CD4-positive, alpha-beta T cell treated with Interleukin-12 subunit alpha and Interleukin-12 subunit beta, for 1 hour (primary cell): ENCODE measurements around the gene UBE2J2.

ENCODE experiments used
- DNase-seq: peaks from one replicate; pipeline ENCODE4 v3.0.0-alpha.2; 2020

Gene UBE2J2

DNA sequence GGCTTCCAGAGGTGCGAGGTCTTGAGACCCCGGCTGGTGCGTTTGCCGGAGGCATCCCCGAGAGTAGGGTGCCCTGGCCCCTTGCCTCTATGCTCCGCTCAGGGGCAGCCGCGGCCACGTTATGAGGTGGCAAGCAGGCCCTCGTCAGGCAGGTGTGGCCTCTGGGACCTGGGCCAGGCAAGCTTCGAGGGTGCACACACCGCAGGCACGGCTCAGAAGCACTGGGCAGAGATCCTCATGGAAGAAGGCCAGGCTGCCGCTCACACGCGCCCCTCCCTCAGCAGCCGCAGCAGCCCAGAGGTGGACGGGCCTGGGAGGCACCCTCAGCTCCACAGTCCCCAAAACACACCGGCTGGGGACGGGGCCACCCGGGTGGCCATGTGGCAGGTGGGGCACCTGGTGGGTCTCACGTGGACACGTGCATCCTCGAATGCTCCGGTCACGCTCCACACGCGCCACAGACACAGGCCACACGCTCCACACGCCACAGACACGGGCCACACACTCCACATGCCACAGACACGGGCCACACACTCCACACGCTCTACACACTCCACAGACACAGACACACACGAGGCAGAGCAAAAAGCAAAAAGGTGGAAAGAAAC lies 48.3 kb downstream of the UBE2J2 start:
- no peak for DNase-seq

DNA sequence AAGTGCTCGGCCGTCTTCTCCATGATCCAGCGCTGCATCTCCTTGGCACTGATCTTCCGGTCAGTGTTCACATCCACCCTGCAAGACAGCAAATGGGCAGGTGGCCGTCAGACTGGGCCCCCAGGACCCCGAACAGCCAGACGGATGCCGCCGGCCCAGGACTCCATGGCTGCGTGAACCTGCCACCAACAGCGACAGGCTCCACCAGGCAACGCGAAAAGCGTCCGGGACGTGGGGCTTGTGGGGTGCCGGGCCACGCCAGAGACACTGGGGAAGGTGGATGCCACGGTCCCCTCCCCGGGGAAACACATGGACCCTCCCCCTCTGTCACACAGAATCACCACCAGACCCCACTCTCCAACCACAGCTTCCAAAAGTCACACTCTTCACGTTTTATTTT lies 49.8 kb downstream of the UBE2J2 start:
- no peak for DNase-seq

DNA sequence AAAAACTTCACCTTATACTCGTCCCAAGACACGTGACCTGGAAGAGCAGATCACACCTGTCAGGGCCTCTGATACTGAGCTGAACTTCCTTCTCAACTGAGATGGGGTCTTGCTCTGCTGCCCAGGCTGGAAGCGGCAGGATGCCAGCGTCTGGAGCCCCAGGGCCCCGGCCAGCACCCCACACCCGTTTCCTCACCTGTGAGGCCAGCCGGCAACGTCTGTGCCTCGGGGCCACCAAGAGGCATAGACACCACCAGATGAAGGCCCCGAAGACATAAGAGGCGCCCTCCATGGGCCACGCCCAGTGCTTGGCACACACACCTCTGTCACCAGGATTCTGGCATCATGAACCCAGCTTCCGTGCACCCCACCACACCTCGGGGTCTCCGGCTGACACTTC lies 50.3 kb downstream of the UBE2J2 start:
- DNase-seq: no peak

DNA sequence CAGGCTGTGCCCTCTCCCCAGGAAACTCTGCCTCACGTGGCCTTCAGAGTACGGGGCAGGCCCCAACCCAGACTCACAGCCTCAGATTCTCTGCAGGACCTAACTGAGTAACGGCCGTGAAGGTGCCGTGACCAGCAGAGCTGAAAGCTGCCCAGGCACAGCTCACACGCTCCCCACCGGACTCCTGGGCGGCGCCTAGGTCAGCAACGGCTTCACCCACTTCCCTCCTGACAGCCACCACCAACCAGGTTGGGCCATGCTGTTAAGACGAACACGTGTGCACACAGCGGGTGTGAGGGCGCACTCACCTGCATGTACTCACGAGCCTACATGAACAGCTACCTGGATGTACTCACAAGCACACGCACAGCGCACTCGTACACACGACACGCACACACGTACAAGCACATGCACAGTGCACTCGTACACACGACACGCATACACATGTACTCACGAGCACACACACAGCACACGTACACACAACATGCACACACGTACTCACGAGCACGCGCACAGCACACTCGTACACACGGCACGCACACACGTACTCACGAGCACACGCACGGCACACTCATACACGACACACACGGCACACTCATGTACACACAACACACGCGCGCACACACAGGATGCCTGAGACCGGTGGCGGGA lies 51.0 kb downstream of the UBE2J2 start:
- no peak for DNase-seq

DNA sequence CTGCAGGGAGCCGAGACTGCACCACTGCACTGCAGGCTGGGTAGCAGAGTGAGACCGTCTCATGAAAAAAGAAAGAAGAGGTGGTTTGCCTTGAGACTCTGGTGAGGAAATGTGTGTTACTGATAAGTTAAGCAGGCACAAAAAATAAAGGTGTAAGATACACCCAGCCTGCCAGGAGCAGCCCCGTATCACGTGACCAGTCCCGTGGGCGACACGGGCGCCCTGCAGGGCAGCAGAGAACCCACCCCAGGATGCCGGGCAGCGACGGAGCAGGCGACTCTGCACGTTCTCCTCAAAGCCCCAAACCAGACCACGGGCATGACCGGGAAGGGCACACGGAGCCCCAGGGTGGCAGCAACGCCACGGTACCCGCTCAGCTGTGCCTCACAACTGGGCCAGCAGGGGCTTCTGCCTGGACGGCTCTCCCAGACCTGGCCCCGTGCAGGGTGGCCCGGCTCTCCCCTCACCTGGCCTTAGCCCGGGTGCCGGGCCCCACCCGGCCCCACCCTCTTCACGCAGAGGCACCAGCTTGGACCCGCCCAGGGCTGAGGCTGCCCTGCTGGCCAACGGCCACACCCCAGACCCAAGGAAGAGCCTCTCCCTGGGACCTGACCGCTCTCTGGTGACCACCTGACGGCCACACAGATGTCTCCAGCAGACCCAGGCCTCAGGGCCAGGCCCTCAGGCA lies 51.6 kb downstream of the UBE2J2 start:
- DNase-seq: no peak

DNA sequence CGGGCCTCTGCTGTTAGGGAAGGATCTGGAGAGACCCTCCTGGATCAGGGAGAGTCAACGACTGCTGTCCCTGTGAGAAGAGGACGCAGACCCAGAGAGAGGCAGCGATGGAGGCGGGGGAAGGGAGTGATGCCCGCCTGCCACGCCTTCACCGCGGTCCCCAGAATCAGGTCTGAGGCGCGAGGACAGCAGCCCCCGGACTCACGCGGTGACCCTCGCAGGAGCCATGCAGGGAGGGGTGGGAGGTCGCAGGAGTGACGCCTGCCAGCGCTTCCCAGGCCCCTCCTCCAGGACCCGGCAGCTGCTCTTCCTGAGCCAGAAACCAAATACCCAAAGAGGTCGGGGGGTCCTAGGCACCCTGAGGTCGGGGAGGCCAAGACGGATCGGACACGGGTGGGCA lies 53.5 kb downstream of the UBE2J2 start:
- DNase-seq: no peak

DNA sequence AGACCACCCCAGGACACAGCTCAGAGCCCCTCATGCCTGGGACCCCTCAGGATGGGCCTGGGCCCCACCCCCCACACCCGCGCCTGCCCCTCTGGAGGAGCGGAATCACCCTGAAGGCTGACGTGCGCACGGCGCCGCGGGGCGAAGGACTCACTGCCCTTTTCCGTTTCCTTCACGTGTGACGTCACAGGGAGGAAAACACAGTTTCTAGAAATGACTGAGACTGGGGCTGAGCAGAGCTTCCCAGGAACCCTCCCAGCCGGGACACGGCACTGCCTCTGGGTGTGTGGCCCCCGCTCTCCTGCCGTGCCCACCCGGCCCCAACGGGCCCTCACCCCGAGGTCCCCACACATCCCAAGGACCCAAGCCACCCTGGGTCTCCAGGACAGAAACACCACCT lies 54.3 kb downstream of the UBE2J2 start:
- DNase-seq: peak; percentile 69

DNA sequence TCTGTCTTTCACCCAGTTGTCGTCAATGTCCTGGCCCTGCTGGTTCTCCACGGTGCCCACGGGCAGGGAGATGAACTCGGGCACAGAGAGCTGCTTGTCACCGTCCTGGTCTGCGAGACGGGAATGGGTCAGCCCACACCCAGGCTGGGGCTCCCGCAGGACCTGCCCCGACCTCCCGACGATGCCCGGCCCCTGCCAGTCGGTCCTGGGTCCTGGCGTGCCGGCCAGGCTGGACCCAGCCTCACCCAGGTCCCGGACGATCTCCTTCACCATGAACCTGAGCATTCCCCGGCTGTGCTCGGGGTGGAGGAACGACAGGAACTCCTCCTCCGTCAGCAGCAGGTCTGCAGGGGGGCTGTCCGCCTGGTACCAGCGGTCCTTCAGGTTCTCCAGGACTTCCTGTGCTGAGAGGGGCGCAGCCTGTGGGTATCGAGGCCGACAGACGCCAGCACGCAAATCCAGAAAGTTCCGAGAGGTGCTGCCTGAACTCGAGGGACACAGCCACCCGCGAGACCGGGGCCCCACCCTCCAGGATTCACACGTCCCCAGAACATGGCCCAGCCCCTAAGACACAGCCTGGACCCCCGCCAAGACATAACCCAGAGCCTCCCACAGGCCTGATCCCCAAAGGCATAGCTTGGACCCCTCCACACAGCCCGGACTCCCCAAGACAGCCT lies 55.0 kb downstream of the UBE2J2 start:
- no peak for DNase-seq

DNA sequence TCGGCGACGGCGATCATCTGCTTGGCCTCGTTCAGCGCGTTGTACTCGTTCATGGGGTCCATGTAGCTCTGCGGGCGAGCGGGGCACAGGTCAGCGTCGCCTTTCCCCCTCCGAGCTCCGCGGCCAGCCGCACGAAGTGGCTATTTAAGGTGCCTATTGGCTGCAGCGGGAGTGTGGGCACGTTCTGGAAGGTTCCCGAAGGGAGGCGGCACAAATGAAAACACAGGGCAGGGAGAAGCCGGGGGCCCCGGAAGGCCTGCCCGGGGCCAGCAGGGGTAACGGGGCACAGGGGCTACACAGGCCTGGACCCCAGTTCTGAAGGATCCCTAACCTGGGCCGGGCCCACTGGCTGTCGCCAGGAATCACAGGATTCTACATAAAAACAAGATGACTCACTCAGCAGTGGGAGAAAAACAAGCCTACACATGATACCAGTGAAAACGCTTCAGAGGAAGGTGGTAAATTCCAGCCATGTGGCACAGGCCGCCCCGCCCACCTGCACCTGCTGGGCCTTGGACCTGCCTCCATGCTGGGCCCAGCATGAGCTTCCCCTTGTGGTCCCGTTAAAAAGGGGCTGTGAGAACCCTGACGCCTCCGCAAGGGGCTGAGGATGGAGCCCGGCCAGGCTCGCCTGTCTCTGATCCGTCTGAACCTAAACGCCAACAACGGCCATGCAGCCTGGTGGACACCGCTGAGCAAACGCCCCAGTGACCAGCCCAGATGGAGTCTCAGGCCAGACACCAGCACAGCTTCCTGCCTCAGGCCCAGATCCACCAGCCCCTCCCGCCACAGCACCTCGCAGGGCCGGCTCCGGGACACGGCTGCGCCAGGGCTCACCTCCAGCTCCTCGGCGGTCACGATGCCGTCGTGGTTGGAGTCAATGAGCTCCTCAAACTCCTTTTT lies 55.8 kb downstream of the UBE2J2 start:
- no peak for DNase-seq

DNA sequence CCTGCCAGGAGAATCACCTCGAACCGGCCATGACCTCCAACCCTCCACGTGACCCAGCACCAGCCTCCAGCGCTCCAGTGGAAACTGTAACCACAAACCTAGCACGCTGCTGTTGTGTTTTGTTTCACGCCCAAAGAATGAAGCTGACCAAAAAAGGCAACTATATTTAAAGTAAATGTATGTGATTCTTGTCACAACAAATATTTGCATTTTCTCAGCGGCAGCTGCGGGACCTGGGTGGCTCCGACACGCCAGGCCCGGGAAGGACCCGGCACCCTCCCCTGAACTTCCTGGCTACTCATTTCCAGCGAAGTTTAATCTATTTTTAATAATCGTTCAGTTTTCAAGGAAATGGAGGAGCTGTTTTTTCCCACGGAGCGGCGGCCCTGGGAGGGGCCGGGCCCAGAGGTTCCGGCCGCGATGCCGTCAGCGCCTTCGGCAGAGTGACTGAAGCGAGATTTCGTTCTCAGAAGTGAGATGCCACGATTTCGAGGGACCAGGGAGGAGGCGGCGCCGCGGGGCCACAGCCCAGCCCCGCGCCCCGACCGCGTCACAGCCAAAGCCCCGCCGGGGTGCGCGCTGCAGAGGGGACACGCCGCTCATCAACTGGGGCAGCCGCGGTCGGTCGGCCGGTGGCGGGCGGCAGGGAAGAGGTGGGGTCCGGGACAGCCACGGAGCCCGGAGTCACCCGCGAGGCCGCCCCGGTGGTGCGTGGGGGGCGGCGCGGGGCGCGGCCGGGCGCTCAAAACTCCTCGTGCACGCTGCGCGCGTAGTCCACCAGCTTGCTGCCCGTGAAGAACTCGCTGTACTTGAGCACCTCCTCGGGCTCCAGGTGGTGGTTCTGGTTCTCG lies 56.7 kb downstream of the UBE2J2 start:
- peak; percentile 71 for DNase-seq

DNA sequence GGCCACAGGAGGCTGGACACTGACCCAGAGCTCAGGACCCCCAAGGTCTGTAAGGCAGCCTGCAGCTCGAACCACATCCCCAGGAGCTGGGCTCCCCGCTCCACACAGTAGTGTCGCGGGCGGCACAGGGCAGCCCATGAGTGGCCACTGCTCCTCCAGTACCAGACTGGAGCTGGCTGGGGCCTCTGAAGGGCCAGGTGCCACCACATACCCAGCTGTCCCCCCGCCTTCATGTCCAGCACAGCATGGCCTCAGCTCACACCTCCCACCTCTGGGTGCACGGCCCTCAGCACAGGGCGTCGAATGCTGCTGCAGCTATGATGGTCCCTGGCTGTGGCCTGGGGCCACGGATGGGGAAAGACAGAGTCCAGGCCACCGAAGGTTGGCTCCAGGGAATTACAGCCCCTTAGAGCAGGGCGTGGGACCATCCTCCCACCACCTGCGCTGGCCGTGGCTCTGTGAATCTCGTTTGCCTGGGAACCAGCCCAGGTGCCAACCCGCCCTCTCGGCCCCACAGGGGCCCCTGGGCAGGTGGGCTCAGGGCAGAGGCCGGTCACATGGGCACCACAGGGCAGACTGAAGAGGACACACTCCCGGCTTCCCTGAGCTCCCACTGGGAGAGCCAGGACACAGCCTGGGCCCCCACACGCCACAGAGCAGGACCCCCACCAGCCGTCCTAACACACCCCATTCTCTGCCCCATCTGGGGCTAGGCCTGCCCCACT lies 57.6 kb downstream of the UBE2J2 start:
- DNase-seq: no peak

DNA sequence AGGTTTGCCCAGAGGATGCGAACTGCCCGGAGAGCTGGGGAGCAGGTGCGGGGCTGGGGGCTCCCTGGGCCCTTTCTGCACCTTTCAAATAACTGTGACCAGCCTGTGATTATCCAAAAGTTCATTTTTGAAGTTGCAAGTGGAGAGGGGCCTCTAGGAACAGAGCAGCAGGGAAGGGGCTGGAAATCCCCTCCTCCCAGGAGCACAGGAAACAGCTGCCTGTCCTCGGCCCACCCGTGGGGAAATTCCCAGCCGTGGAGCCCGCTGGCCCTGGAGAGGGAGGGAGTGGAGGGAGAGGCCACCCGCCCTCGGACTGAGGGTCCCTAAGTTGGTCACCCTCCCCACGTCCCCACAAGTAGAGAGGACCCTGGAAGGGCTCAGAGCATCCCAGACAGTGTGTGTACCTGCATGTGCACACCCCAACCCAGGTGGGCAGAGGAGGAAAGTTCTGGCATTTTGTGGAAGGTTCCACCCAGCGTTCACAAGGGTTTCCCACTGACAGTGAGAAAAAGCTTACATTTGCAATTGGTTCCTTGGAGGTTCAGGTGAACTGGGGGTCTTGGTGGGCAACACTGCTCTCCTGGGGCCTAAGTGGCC lies 58.5 kb downstream of the UBE2J2 start:
- peak; percentile 50 for DNase-seq

DNA sequence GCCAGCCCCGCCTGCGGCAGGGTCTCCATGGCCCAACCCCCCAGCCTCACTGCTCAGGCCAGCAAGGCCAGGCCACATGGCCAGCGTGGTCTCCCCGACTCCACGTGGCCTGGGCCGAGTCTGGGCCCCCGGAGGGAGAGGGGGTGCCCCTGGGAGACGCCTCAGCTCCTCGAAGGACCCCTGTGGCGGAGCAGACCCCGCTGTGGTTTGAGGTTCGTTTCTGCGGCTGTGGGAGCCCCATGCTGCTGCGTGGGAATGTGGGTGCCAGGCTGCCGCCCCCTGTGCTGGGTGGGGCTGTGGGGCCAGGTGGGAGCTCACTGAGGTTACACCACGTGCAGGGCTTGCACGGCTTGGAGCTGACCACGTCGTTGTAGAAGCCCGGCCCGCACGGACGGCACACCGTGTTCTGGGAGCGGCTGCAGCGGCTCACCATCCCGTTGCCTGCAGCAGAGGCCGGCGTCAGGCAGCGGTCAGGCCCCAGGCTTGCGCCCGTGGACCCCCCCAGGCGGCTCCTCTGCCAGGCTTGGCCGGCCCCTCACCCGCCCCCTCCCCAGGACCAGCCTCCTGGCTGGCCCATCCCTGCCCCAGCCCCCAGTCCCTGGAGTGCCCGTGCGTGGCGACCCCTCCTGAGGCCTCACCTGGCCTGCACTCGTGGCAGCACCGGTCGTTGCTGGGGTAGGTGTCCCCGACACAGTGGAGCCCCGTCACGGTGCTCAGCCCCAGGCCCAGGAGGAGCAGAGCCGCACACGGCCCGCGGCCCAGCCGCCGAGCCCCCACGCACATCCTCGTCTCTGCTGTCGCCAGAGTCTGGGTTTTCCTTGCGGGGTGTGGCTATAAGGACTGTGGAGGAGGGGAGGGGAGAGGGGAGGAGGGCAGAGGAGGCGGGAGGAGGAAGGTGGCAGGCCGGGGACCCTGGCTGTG lies 60.0 kb downstream of the UBE2J2 start, which contains the start of gene TNFRSF4:
Gene TNFRSF4 (minus strand): TSS at position 809 of the 921 bp plus-strand sequence. CDS start 26 bp downstream, at position 783.
- DNase-seq: peak; percentile 54

DNA sequence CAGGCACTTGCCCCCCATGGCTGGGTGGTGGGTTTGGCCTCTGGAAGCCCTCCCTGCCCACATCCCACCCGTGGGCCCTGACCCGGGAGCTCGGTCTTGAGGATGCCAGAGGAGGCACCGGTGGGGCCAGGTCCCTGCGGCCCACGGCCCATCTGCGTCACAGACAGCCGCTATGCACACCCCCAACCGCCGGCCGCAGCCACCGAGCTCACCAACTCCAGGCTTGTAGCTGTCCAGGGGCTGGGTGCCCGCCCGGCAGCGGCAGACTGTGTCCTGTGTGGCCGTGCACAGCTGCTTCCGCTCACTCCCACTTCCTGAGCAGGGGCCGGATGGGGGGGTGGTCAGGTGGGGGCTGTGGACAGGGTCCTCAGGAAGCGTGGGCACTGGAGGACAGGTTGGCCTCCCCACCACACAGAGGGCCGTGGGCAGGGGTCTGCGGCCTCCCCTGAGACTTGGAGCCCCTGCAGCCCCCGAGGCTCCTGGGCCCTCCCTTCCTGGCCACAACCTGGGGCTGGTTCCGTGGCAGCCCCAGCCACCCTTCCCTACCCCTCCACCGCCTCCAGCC lies 60.8 kb downstream of the UBE2J2 start:
- peak; percentile 60 for DNase-seq

DNA sequence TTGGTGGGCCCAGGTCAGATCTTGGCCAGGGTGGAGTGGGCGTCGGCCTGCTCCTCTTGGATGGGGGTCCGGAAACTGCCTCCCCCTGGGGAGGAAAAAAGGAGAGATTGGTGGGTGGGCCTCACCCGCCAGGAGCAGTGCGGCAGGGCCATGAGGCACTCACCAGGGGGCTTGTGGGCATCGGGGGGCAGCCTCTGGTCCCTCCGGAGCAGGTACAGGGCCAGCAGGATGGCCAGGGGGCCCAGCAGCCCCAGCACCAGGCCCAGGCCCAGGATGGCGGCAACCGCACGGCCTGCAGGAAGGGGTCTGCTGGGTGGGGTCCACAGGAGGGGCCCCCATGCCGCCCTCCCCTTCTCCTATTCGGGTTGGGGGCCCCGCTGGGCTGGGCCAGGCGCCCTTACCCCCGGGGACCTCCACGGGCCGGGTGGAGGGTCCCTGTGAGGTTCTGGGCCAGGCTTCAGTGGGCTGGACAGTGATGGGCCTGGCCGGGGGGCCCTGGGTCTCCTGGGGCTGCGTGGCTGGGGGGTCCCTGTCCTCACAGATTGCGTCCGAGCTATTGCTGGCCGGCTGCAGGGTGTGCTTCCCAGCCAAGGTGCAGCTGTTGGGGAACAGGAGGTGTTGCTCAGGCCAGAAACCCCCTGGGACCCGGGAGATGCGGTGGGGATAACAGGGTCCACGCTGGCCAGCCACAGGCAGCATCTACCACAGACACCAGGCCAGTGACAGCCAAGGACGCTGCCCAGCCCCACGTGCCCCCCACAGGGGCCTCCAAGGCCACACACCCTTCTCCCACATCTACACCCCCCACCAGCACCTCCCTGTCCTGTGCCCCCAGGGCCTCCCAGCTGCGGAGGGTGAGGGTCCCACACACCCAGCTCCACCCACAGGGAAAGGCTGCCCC lies 61.9 kb downstream of the UBE2J2 start:
- no peak for DNase-seq

DNA sequence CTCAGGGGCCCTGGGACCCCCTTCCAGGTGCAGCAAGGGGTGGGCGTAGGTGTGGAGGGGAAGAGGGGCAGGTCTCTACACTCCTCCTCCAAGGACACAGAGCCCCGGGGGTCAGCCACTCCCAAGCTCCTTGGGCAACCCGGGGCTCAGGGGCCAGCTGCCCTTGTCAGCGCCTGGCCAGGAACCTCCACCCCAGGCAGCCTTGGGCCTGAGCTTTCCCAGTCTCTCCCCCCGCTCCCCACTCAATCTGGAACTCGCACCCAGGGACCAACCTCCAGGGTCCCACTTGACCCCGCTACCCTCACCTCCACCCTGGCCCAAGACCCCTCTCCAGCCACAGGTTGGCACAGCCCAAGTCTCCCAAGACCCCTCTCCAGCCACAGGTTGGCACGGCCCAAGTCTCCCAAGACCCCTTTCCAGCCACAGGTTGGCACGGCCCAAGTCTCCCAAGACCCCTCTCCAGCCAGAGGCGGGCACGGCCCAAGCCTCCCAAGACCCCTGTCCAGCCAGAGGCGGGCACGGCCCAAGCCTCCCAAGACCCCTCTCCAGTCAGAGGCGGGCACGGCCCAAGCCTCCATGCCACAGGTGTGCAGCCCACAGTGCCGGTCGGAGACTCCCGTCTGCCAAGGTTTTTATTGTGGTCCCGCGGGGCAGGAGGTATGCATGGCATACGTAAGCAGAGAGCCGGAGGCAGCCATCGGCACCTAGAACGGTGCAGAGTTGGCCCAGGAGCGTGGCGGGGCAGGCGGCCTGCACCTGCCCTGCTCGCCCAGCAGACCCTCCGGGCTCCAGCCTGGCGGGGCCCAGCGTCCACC lies 62.7 kb downstream of the UBE2J2 start:
- no peak for DNase-seq
